Measurements from ENCODE around the gene JAK1.

DNA sequence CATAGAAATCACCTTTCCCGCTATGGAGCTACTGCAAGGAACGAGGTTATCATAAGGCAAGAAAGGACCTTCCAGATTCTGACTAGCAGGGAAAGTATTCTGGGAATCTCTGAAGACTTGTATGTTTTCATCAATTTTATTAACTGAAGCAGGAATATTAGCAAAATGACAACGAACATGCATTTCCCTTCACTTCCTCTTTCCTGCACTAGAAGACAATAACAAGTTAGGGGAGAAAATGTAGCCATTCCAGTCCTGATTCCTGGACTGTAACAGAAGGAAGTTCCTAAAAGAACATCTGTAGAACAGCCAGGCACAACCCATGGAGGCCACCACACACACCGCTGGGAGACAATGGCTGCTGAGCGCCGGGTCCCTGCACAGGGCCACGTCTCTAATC is 114.7 kb downstream of the JAK1 start:
- TF ChIP-seq, protein P1, sequence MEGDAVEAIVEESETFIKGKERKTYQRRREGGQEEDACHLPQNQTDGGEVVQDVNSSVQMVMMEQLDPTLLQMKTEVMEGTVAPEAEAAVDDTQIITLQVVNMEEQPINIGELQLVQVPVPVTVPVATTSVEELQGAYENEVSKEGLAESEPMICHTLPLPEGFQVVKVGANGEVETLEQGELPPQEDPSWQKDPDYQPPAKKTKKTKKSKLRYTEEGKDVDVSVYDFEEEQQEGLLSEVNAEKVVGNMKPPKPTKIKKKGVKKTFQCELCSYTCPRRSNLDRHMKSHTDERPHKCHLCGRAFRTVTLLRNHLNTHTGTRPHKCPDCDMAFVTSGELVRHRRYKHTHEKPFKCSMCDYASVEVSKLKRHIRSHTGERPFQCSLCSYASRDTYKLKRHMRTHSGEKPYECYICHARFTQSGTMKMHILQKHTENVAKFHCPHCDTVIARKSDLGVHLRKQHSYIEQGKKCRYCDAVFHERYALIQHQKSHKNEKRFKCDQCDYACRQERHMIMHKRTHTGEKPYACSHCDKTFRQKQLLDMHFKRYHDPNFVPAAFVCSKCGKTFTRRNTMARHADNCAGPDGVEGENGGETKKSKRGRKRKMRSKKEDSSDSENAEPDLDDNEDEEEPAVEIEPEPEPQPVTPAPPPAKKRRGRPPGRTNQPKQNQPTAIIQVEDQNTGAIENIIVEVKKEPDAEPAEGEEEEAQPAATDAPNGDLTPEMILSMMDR (IDR thresholded peaks at IDR 0.05): no peak
- TF ChIP-seq EP300 (IDR thresholded peaks at IDR 0.05): no peak
- no peak for TF ChIP-seq POLR2AphosphoS5 (IDR thresholded peaks at IDR 0.05)
- no peak for TF ChIP-seq POLR2A (IDR thresholded peaks at IDR 0.05)

All from upper lobe of left lung (tissue), 4 donors.